Thoracic aorta (tissue), 2 donors: ENCODE measurements around the gene SLC50A1. TPM values are rescaled to one million over a fixed set of nuclear protein-coding genes. Genes with fewer than 3 reads are reported as not detected.
"Not testable (repeated sequence)": the region's sequence is repeated elsewhere in the genome, so short reads cannot be mapped to it uniquely, and the experiment has no call there.

Experiments used
- ATAC-seq: fragments of 150-250 bp; one replicate; pipeline ENCODE4 v1.8.0; 2017; ENCODE audit warnings: low read depth; ENCODE audit not compliant: insufficient number of reproducible peaks, low FRiP score
- DNase-seq: peaks from one replicate; pipeline ENCODE4 v3.0.0-alpha.2; 2020; ENCODE audit warnings: low spot score
- H3K27ac ChIP-seq, 2 donors: fragments of 200-600 bp; sonication (generic); 1 replicate in 1 of 2; 2 replicates in 1 of 2; pipeline ENCODE4 v1.5.1; 2016; ENCODE audit warnings: mild to moderate bottlenecking in 2 of 2, moderate library complexity in 2 of 2
- H3K27me3 ChIP-seq: fragments of 200-600 bp; sonication (generic); replicated peaks from 2 replicates; pipeline ENCODE4 v1.6.0; 2016; ENCODE audit warnings: mild to moderate bottlenecking; ENCODE audit not compliant: insufficient read depth
- H3K36me3 ChIP-seq: fragments of 200-600 bp; sonication (generic); one replicate; pipeline ENCODE4 v1.5.1; 2016
- H3K4me1 ChIP-seq, 2 donors: fragments of 200-600 bp; sonication (generic); 1 replicate in 1 of 2; 2 replicates in 1 of 2; pipeline versions ENCODE4 v1.5.1 to v1.6.0; 2016; ENCODE audit warnings: low read depth in 2 of 2, mild to moderate bottlenecking in 1 of 2; ENCODE audit not compliant: control insufficient read depth in 1 of 2
- H3K4me3 ChIP-seq: fragments of 200-600 bp; sonication (generic); 2 replicates; pipeline ENCODE4 v1.5.1; 2016; ENCODE audit warnings: mild to moderate bottlenecking
- H3K9me3 ChIP-seq: fragments of 200-600 bp; sonication (generic); 2 replicates; pipeline ENCODE4 v1.5.1; 2016
- CTCF ChIP-seq: fragments of 200-600 bp; sonication (generic); IDR thresholded peaks from one replicate; pipeline ENCODE4 v1.5.1; 2019; ENCODE audit warnings: antibody characterized with exemption
- total RNA-seq, 2 donors: library from RNA; depleted of rRNA; stranded (reverse); fragments of >200 nt; gene quantifications; one replicate each; pipeline versions ENCODE4 v1.1.0 to v1.2.3, GENCODE V29; 2016

SLC50A1 gene
- total RNA-seq, 2 donors from 2014 or later = 13.0 to 22.2 TPM

GRCh38 chr1:155166051-155166470, 30.4 kb downstream of the SLC50A1 start:
- DNase-seq (no peak), ATAC-seq (no peak)
- Histone ChIP-seq H3K4me1 (peaks cover 3 to 6% of the 10 kb centered on the region in 2 donors), H3K27me3 (no peaks in the 10 kb centered on the region), H3K27ac (no peak overlapping the region), H3K4me3 (no peak overlapping the region), H3K36me3 (peaks cover 7% of the 10 kb centered on the region), H3K9me3 (no peaks in the 10 kb centered on the region)
- no peak for TF ChIP-seq CTCF

- peaks cover 7% of the 10 kb centered on the region for H3K36me3 ChIP-seq
- H3K27me3 ChIP-seq = no peaks in the 10 kb centered on the region
- TF ChIP-seq CTCF = no peak
- DNase-seq (no peak), ATAC-seq (no peak)
- H3K4me3 ChIP-seq = no peak overlapping the region
- H3K27ac ChIP-seq = no peak overlapping the region
- peaks cover 3 to 6% of the 10 kb centered on the region in 2 donors for H3K4me1 ChIP-seq
- no peaks in the 10 kb centered on the region for H3K9me3 ChIP-seq
Observed at GRCh38 chr1:155166471-155167165, 31.0 kb downstream of the SLC50A1 start.

- Histone ChIP-seq H3K9me3 (no peaks in the 10 kb centered on the region), H3K4me3 (peak overlapping the region; percentile 41), H3K36me3 (peaks cover 7% of the 10 kb centered on the region), H3K27ac (no peak overlapping the region), H3K27me3 (no peaks in the 10 kb centered on the region), H3K4me1 (peaks cover 6 to 13% of the 10 kb centered on the region in 2 donors)
- TF ChIP-seq CTCF = peak; percentile 86
- ATAC-seq (no peak), DNase-seq (no peak)
Observed at GRCh38 chr1:155167166-155168104, 31.8 kb downstream of the SLC50A1 start.

GRCh38 chr1:155168105-155168445, 32.4 kb downstream of the SLC50A1 start:
- not testable (repeated sequence) for H3K4me3 ChIP-seq, ATAC-seq

GRCh38 chr1:155168456-155169210, 33.0 kb downstream of the SLC50A1 start:
- Histone ChIP-seq H3K27me3 (no peaks in the 10 kb centered on the region), H3K9me3 (no peaks in the 10 kb centered on the region), H3K4me1 (peaks cover 6 to 18% of the 10 kb centered on the region in 2 donors), H3K27ac (no peak overlapping the region), H3K36me3 (peaks cover 7% of the 10 kb centered on the region), H3K4me3 (no peak overlapping the region)
- DNase-seq = no peak
- no peak for ATAC-seq
- TF ChIP-seq CTCF = no peak

More at GRCh38 chr1:155168105-155168445, 32.4 kb downstream of the SLC50A1 start:
- H3K4me1 ChIP-seq = peaks cover 6 to 15% of the 10 kb centered on the region in 2 donors
- H3K36me3 ChIP-seq, H3K9me3 ChIP-seq, H3K27ac ChIP-seq, DNase-seq, H3K27me3 ChIP-seq: not testable (repeated sequence)
